HepG2 (cell line): ENCODE measurements around the gene P2RY11. TPM values are rescaled to one million over a fixed set of nuclear protein-coding genes. Genes with fewer than 3 reads are reported as not detected.

Source experiments
- ATAC-seq: fragments of 200-7000 bp; cut with Tn5 transposase; 3 replicates; pipeline ENCODE4 v1.9.1; 2020; ENCODE audit warnings: mild to moderate bottlenecking, moderate library complexity
- BruUV-seq: library from RNA; stranded (reverse); fragments of 400-500 nt; replicated peaks from 2 replicates; lab custom pipeline; 2021; lab: Mats Ljungman, UMichigan
- CTCF ChIA-PET: fragments of 300-600 bp; formaldehyde crosslinking; extraction: SDS; loops from one replicate; lab custom pipeline; 2021; ENCODE audit warnings: low total read pairs, inconsistent platforms, low intra/inter-chr PET ratio; lab: Yijun Ruan, JAX
- POLR2A ChIA-PET: fragments of 350-600 bp; sonication (Branson Sonifier 250); formaldehyde crosslinking; loops from one replicate; lab custom pipeline; 2020; ENCODE audit warnings: antibody characterized with exemption, inconsistent platforms; lab: Yijun Ruan, JAX
- DNase-seq: peaks from one replicate; pipeline ENCODE4 v3.0.0-alpha.2; 2015; ENCODE audit warnings: low spot score
- FAIRE-seq: peaks from 3 replicates; lab custom pipeline; 2011; peaks lifted over from hg19 to GRCh38; lab: Jason Lieb, UNC
- H2AFZ ChIP-seq: one replicate; pipeline ENCODE4 v1.6.1; 2011; ENCODE audit warnings: low read length, inconsistent platforms
- H3K27ac ChIP-seq: fragments of 300-600 bp; 3 replicates; pipeline ENCODE4 v1.8.0; 2011; ENCODE audit warnings: mixed run types, mild to moderate bottlenecking, mixed read lengths, low read length, inconsistent platforms; ENCODE audit not compliant: insufficient read depth; ENCODE audit errors: extremely low read length
- H3K27me3 ChIP-seq, 2 experiments: fragments of 200-600 bp in 1 of 2; 2 replicates in 1 of 2; 3 replicates in 1 of 2; pipeline versions ENCODE4 v1.6.0 to v1.8.0; 2011; ENCODE audit warnings: low read length in 2 of 2, mild to moderate bottlenecking in 2 of 2, moderate library complexity in 2 of 2, inconsistent platforms in 1 of 2; ENCODE audit not compliant: insufficient read depth in 2 of 2, control insufficient read depth in 1 of 2
- H3K36me3 ChIP-seq, 2 experiments: fragments of 200-600 bp in 1 of 2; replicated peaks in 1 of 2; 2 replicates in 1 of 2; 3 replicates in 1 of 2; pipeline versions ENCODE4 v1.5.1 to v1.8.0; 2011; ENCODE audit warnings: low read length in 2 of 2, inconsistent platforms in 1 of 2; ENCODE audit not compliant: insufficient read depth in 2 of 2, control insufficient read depth in 1 of 2
- H3K4me1 ChIP-seq: 2 replicates; pipeline ENCODE4 v1.5.1; 2012; ENCODE audit warnings: low read length, inconsistent platforms; ENCODE audit not compliant: insufficient read depth
- H3K4me2 ChIP-seq: 2 replicates; pipeline ENCODE4 v1.6.0; 2011; ENCODE audit warnings: low read depth, low read length, inconsistent platforms
- H3K4me3 ChIP-seq, 3 experiments: fragments of 200-600 bp in 1 of 3; sonication (generic), shearing (Covaris generic) in 1 of 3; replicated peaks in 1 of 3; 2 replicates each; pipeline ENCODE4 v1.5.1; 2011 to 2016; ENCODE audit warnings: low read length in 3 of 3, inconsistent platforms in 2 of 3, low read depth in 2 of 3, mild to moderate bottlenecking in 2 of 3, control low read depth in 1 of 3, mixed read lengths in 1 of 3; ENCODE audit not compliant: insufficient read depth in 1 of 3
- H3K79me2 ChIP-seq: one replicate; pipeline ENCODE4 v1.6.1; 2011; ENCODE audit warnings: low read length, inconsistent platforms; ENCODE audit not compliant: insufficient read depth
- H3K9ac ChIP-seq: 2 replicates; pipeline ENCODE4 v1.6.0; 2011; ENCODE audit warnings: mild to moderate bottlenecking, low read depth, low read length, inconsistent platforms; ENCODE audit not compliant: insufficient read depth
- H3K9me3 ChIP-seq: 2 replicates; pipeline ENCODE4 v1.5.1; 2012; ENCODE audit warnings: mild to moderate bottlenecking, low read length
- H4K20me1 ChIP-seq: 2 replicates; pipeline ENCODE4 v1.6.0; 2011; ENCODE audit warnings: inconsistent platforms, mild to moderate bottlenecking, low read length, moderate library complexity; ENCODE audit not compliant: insufficient read depth
- GPN1 ChIP-seq: sonication (generic); formaldehyde crosslinking; IDR thresholded peaks from 2 replicates; pipeline ENCODE4 v1.5.1; 2020; ENCODE audit warnings: missing genetic modification reagents, borderline replicate concordance
- HDAC2 ChIP-seq: sonication (generic); formaldehyde crosslinking; IDR thresholded peaks from 2 replicates; pipeline ENCODE4 v1.4.0; 2020; ENCODE audit warnings: missing genetic modification reagents
- LRRFIP1 ChIP-seq: sonication (generic); formaldehyde crosslinking; conservative IDR thresholded peaks from 2 replicates; pipeline ENCODE4 v1.4.0; 2020; ENCODE audit warnings: missing genetic modification reagents
- SIN3B ChIP-seq: fragments of 150-350 bp; IDR thresholded peaks from 2 replicates; pipeline ENCODE4 v1.6.1; 2014; ENCODE audit warnings: low read length
- TAF1 ChIP-seq: sonication (generic); formaldehyde crosslinking; IDR thresholded peaks from 2 replicates; pipeline ENCODE4 v1.4.0; 2020; ENCODE audit warnings: missing genetic modification reagents
- ZC3H13 ChIP-seq: sonication (generic); formaldehyde crosslinking; IDR thresholded peaks from 2 replicates; pipeline ENCODE4 v1.8.1; 2023; ENCODE audit warnings: mild to moderate bottlenecking, missing genetic modification reagents, moderate library complexity
- ZEB1 ChIP-seq: IDR thresholded peaks from 2 replicates; pipeline ENCODE4 v1.6.1; 2012; ENCODE audit warnings: mild to moderate bottlenecking, low read depth, inconsistent platforms; ENCODE audit not compliant: insufficient replicate concordance
- ZFY ChIP-seq: sonication (generic); formaldehyde crosslinking; IDR thresholded peaks from 2 replicates; pipeline ENCODE4 v1.4.0; 2020; ENCODE audit warnings: missing genetic modification reagents
- ZMYM4 ChIP-seq: sonication (generic); formaldehyde crosslinking; IDR thresholded peaks from 2 replicates; pipeline ENCODE4 v1.8.1; 2023; ENCODE audit warnings: mild to moderate bottlenecking, missing genetic modification reagents
- ZNF224 ChIP-seq: sonication (generic); formaldehyde crosslinking; IDR thresholded peaks from 2 replicates; pipeline ENCODE4 v1.5.0; 2020; ENCODE audit warnings: mild to moderate bottlenecking, missing genetic modification reagents
- ZNF282 ChIP-seq: fragments of 450-650 bp; IDR thresholded peaks from 2 replicates; pipeline ENCODE4 v1.6.1; 2018; ENCODE audit not compliant: partially characterized antibody
- ZNF496 ChIP-seq: sonication (generic); formaldehyde crosslinking; IDR thresholded peaks from 2 replicates; pipeline ENCODE4 v1.8.1; 2023; ENCODE audit warnings: mild to moderate bottlenecking, moderate library complexity, missing genetic modification reagents; ENCODE audit not compliant: insufficient replicate concordance
- WGBS: methylation state at CpG from one replicate; pipeline ENCODE4 v1.1.6; 2017; ENCODE audit warnings: low lambda C conversion rate; 5-methylcytosine and 5-hydroxymethylcytosine counted together
- in situ Hi-C: cut with HindIII; loops from 2 replicates; pipeline ENCODE4 v1.10.0; 2017; ENCODE audit warnings: low pct_unique_long_range_greater_than_20kb; ENCODE audit not compliant: extremely low pct_ligation_motif_present
- intact Hi-C: fragments of 100-400 bp; cut with micrococcal nuclease; formaldehyde crosslinking; loops from one replicate; pipeline ENCODE4 v1.10.0; 2022; ENCODE audit not compliant: unreplicated experiment
- polyA plus RNA-seq, 8 experiments: library from polyadenylated mRNA; depleted of rRNA in 3 of 8; stranded (reverse) in 7 of 8; unstranded in 1 of 8; fragments of >200 nt; fragmentation: Illumina TruSeq in 4 of 8; extraction: Trizol in 4 of 8; gene quantifications; 2 replicates each; pipeline versions ENCODE4 v1.2.1 to v1.2.3, GENCODE V29; 2011 to 2016; ENCODE audit warnings: low read depth in 4 of 8, missing spikeins in 1 of 8, mixed read lengths in 1 of 8; ENCODE audit not compliant: insufficient read depth in 1 of 8
- total RNA-seq, 5 experiments: library from RNA; depleted of rRNA; stranded (reverse); fragments of >200 nt; fragmentation: Illumina TruSeq; extraction: Trizol; gene quantifications; 2 replicates each; pipeline ENCODE4 v1.2.3, GENCODE V29; 2016; ENCODE audit warnings: low read depth in 1 of 5
- TF ChIP-seq, protein P1 (sequence below): sonication (generic); formaldehyde crosslinking; IDR thresholded peaks from 2 replicates; pipeline ENCODE4 v1.4.0; 2020; ENCODE audit warnings: missing genetic modification reagents
- TF ChIP-seq, protein P2 (sequence below): sonication (generic); formaldehyde crosslinking; IDR thresholded peaks from 2 replicates; pipeline ENCODE4 v1.4.0; 2020; ENCODE audit warnings: missing genetic modification reagents, borderline replicate concordance

Gene P2RY11
- total and polyA plus RNA-seq, 2 of the 13 experiments (the other 11 are each of a cell fraction or from before 2014, with no cell fraction given): 4.0 to 7.8 TPM

DNA sequence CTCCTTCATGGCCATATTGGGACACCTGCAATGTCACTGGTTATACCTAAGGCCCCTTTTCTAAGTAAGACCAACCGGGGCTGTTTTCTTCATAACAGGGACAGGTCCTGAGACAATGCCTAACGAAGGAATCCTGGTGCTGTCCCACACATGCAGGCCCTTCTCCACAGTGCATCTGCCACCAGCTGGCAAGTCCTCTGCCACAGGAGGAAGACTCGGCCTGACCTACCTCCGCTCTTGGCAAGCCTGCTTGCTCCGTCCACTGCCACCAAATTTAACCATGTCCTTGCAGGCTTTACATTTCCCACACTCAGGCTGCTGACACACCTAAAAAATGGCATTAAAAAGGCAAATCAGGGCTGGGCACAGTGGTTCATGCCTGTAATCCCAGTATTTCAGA lies 40.0 kb downstream of the P2RY11 start:
- Histone ChIP-seq H3K9ac (no peak overlapping the region), H3K79me2 (no peaks in the 10 kb centered on the region), H3K36me3 (peaks cover 40 to 76% of the 10 kb centered on the region in 2 experiments), H3K9me3 (no peaks in the 10 kb centered on the region), H3K4me2 (no peak overlapping the region), H2AFZ (no peak overlapping the region), H3K4me3 (no peak overlapping the region), H3K4me1 (no peaks in the 10 kb centered on the region), H3K27ac (no peak overlapping the region), H4K20me1 (no peaks in the 10 kb centered on the region), H3K27me3 (no peaks in the 10 kb centered on the region)
- DNase-seq (no peak), FAIRE-seq (no peak), ATAC-seq (no peak)
- WGBS: 98% methylated on average over 5 of the region's 5 CpGs
- in situ Hi-C loops: no loop called here
- TF ChIP-seq, protein P1, sequence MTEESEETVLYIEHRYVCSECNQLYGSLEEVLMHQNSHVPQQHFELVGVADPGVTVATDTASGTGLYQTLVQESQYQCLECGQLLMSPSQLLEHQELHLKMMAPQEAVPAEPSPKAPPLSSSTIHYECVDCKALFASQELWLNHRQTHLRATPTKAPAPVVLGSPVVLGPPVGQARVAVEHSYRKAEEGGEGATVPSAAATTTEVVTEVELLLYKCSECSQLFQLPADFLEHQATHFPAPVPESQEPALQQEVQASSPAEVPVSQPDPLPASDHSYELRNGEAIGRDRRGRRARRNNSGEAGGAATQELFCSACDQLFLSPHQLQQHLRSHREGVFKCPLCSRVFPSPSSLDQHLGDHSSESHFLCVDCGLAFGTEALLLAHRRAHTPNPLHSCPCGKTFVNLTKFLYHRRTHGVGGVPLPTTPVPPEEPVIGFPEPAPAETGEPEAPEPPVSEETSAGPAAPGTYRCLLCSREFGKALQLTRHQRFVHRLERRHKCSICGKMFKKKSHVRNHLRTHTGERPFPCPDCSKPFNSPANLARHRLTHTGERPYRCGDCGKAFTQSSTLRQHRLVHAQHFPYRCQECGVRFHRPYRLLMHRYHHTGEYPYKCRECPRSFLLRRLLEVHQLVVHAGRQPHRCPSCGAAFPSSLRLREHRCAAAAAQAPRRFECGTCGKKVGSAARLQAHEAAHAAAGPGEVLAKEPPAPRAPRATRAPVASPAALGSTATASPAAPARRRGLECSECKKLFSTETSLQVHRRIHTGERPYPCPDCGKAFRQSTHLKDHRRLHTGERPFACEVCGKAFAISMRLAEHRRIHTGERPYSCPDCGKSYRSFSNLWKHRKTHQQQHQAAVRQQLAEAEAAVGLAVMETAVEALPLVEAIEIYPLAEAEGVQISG: no peak
- TF ChIP-seq ZC3H13 (no peak), TAF1 (no peak), ZFY (CRISPR knock-in tag) (no peak), ZNF496 (no peak), ZMYM4 (CRISPR knock-in tag) (no peak)
- intact Hi-C loops: no loop called here
- CTCF ChIA-PET: no interaction called here
- BruUV-seq: no TSS peak
- POLR2A ChIA-PET: no interaction called here

- ChIA-PET CTCF (no interaction called here), POLR2A (no interaction called here)
- Histone ChIP-seq H3K36me3 (peaks cover 39 to 78% of the 10 kb centered on the region in 2 experiments), H4K20me1 (no peaks in the 10 kb centered on the region), H3K9ac (no peak overlapping the region), H3K79me2 (no peaks in the 10 kb centered on the region), H3K9me3 (no peaks in the 10 kb centered on the region), H3K4me2 (no peak overlapping the region), H2AFZ (no peak overlapping the region), H3K4me3 (no peak overlapping the region), H3K27me3 (no peaks in the 10 kb centered on the region), H3K4me1 (no peaks in the 10 kb centered on the region), H3K27ac (no peak overlapping the region)
- intact Hi-C loops (no loop called here), in situ Hi-C loops (no loop called here)
- DNase-seq (no peak), FAIRE-seq (no peak), ATAC-seq (no peak)
- no TSS peak for BruUV-seq
- WGBS: 95% methylated on average over 3 of the region's 3 CpGs
- TF ChIP-seq GPN1 (CRISPR knock-in tag) (no peak), ZNF224 (CRISPR knock-in tag) (no peak), SIN3B (no peak), ZEB1 (no peak), HDAC2 (CRISPR knock-in tag) (no peak), ZNF282 (no peak), LRRFIP1 (CRISPR knock-in tag) (no peak)
- TF ChIP-seq, protein P2, sequence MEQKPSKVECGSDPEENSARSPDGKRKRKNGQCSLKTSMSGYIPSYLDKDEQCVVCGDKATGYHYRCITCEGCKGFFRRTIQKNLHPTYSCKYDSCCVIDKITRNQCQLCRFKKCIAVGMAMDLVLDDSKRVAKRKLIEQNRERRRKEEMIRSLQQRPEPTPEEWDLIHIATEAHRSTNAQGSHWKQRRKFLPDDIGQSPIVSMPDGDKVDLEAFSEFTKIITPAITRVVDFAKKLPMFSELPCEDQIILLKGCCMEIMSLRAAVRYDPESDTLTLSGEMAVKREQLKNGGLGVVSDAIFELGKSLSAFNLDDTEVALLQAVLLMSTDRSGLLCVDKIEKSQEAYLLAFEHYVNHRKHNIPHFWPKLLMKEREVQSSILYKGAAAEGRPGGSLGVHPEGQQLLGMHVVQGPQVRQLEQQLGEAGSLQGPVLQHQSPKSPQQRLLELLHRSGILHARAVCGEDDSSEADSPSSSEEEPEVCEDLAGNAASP: no peak
These were observed 40.6 kb downstream of the P2RY11 start for GRCh38 chr19:10152100-10152499.
